Immature natural killer cell (primary cell): ENCODE measurements around the gene SLC46A1. TPM values are rescaled to one million over a fixed set of nuclear protein-coding genes. Genes with fewer than 3 reads are reported as not detected.
"Not testable (repeated sequence)": the region's sequence is repeated elsewhere in the genome, so short reads cannot be mapped to it uniquely, and the experiment has no call there.

ENCODE experiments used
- DNase-seq, 3 donors: peaks; one replicate each; pipeline ENCODE4 v3.0.0; 2022; ENCODE audit warnings: mixed read lengths in 1 of 3
- H3K27ac Mint-ChIP-seq, 6 donors: one replicate each; pipeline ENCODE4 v1.8.0; 2020; ENCODE audit warnings: mixed read lengths in 6 of 6, mild to moderate bottlenecking in 5 of 6, inconsistent platforms in 4 of 6, moderate library complexity in 3 of 6
- H3K27me3 Mint-ChIP-seq, 3 donors: one replicate each; pipeline ENCODE4 v1.8.0; 2020 to 2021; ENCODE audit warnings: low read depth in 3 of 3, mild to moderate bottlenecking in 3 of 3, mixed read lengths in 3 of 3, moderate library complexity in 3 of 3, inconsistent platforms in 1 of 3
- H3K36me3 Mint-ChIP-seq, 3 donors: one replicate each; pipeline ENCODE4 v1.8.0; 2020; ENCODE audit warnings: mixed read lengths in 3 of 3, inconsistent platforms in 2 of 3, mild to moderate bottlenecking in 2 of 3
- H3K4me1 Mint-ChIP-seq, 2 donors: one replicate each; pipeline ENCODE4 v1.8.0; 2020; ENCODE audit warnings: inconsistent platforms in 2 of 2, mild to moderate bottlenecking in 2 of 2, mixed read lengths in 2 of 2, moderate library complexity in 1 of 2
- H3K4me3 Mint-ChIP-seq, 5 donors: one replicate each; pipeline ENCODE4 v1.8.0; 2020; ENCODE audit warnings: mild to moderate bottlenecking in 5 of 5, mixed read lengths in 5 of 5, inconsistent platforms in 3 of 5, moderate library complexity in 3 of 5
- H3K9me3 Mint-ChIP-seq, 6 donors: one replicate each; pipeline ENCODE4 v1.8.0; 2020; ENCODE audit warnings: mild to moderate bottlenecking in 6 of 6, mixed read lengths in 6 of 6, inconsistent platforms in 4 of 6, moderate library complexity in 3 of 6
- polyA plus RNA-seq, 3 donors: library from polyadenylated mRNA; unstranded; fragments of 300-500 nt; fragmentation: Illumina TruSeq; gene quantifications; one replicate each; pipeline ENCODE4 v1.2.3, GENCODE V29; 2021

The SLC46A1 gene
- 1 to 10 TPM in 1 of 3 donors, under 1 TPM in 1, not detected in 1; 0.61 to 1.9 TPM for polyA plus RNA-seq

- DNase-seq, result peak in 2 of 3 donors; percentile 22 to 33
- no peaks in the 10 kb centered on the region for H3K9me3 Mint-ChIP-seq
- peak within 1 kb of the TSS in 1 of 6 donors; percentile 49 for H3K27ac Mint-ChIP-seq
- peaks cover 2 to 14% (median 5%) of the 10 kb centered on the region in 3 donors for H3K27me3 Mint-ChIP-seq
- H3K4me3 Mint-ChIP-seq, result peak within 1 kb of the TSS; percentile 70 to 80 (median 78)
- peaks cover 5 to 9% of the 10 kb centered on the region in 2 donors for H3K4me1 Mint-ChIP-seq
- no peaks in the 10 kb centered on the region for H3K36me3 Mint-ChIP-seq
Observed at GRCh38 chr17:28405632-28406472, at the start of gene SLC46A1. SLC46A1 (minus strand) TSS chr17:28406212; CDS start chr17:28406114, 98 bp downstream.

DNA sequence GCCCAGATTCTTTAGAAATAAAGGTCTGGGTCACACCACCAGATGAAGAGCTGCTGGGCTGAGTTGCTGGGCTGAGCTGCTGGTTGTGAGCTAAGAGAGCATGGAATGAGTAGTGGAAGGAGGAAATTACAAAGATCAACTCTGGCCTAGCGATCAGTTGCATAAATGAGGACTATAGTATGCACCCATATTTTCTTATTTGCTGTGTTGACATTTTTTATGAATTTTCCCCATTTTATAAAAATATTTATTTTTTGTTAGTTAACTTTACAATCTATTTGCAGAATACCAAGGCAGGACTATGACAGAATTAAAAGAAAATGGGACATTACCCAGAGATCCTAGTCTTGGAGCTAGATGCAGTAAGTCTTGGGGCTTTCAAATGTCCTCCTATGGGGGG, 43.8 kb upstream of the SLC46A1 start:
- DNase-seq, result no peak
- Mint-ChIP-seq H3K36me3 (no peaks in the 10 kb centered on the region), H3K27ac (no peak overlapping the region), H3K9me3 (no peaks in the 10 kb centered on the region), H3K4me1 (no peaks in the 10 kb centered on the region), H3K4me3 (no peak overlapping the region), H3K27me3 (peaks cover 2 to 12% (median 9%) of the 10 kb centered on the region in 3 donors)

GRCh38 chr17:28447396-28447760, 41.4 kb upstream of the SLC46A1 start:
- Mint-ChIP-seq H3K9me3 (no peaks in the 10 kb centered on the region), H3K36me3 (no peaks in the 10 kb centered on the region), H3K4me3 (no peak overlapping the region), H3K4me1 (no peaks in the 10 kb centered on the region), H3K27ac (no peak overlapping the region), H3K27me3 (peaks cover 5 to 12% (median 10%) of the 10 kb centered on the region in 3 donors)
- DNase-seq, result no peak

DNA sequence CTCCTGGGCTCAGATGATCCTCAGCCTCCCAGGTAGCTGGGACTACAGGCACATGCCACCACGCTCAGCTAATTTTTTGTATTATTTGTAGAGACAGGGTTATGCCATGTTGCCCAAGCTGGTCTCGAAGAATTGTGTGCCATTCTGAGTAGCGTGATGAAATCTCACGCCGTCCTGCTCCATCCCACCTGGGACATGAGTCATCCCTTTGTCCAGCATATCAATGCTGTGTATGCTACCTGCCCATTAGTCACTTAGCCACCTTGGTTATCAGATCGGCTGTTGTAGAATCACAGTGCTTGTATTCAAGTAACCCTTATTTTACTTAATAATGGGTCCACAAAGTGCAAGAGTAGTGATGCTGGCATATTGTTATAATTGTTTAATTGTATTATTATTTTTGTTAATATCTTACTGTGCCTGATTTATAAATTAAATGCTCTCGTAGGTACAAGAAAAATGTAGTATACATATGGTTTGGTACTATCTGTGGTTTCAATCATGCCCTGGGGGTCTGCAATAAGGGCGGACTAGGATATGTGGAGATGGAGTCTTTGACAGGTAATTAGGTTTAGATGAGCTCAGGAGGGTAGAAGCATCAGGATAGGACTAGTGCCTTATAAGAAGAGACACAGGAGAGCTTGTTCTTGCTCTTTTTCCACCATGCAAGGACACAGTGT, 40.8 kb upstream of the SLC46A1 start:
- H3K27ac Mint-ChIP-seq, result no peak overlapping the region
- DNase-seq, result no peak
- H3K36me3 Mint-ChIP-seq, result no peaks in the 10 kb centered on the region
- H3K27me3 Mint-ChIP-seq, result peaks cover 5 to 12% (median 9%) of the 10 kb centered on the region in 3 donors
- no peaks in the 10 kb centered on the region for H3K9me3 Mint-ChIP-seq
- no peaks in the 10 kb centered on the region for H3K4me1 Mint-ChIP-seq
- no peak overlapping the region for H3K4me3 Mint-ChIP-seq

GRCh38 chr17:28443901-28444638, 38.1 kb upstream of the SLC46A1 start:
- Mint-ChIP-seq H3K4me3 (no peak overlapping the region), H3K4me1 (no peaks in the 10 kb centered on the region), H3K27me3 (peaks cover 5 to 6% (median 5%) of the 10 kb centered on the region in 3 donors), H3K36me3 (no peaks in the 10 kb centered on the region), H3K9me3 (no peaks in the 10 kb centered on the region), H3K27ac (no peak overlapping the region)
- no peak for DNase-seq

DNA sequence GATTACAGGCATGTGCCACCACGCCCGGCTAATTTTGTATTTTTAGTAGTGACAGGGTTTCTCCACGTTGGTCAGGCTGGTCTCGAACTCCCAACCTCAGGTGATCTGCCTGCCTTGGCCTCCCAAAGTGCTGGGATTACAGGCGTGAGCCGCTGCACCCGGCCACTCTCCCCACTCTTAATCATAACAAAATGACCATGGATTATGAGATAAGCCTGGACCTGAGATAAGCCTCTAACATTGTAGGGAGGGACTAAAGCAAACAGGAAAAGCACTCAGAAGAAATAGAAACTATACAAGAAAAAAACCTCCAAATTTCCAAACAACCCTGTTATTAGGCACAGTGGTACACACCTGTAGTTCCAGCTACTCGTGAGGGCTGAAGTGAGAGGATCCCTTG, 28.3 kb upstream of the SLC46A1 start:
- DNase-seq, H3K9me3 Mint-ChIP-seq, H3K36me3 Mint-ChIP-seq, H3K27ac Mint-ChIP-seq, H3K4me1 Mint-ChIP-seq, H3K4me3 Mint-ChIP-seq: not testable (repeated sequence)
- peaks cover 2 to 22% (median 6%) of the 10 kb centered on the region in 3 donors for H3K27me3 Mint-ChIP-seq

- no peak overlapping the region for H3K27ac Mint-ChIP-seq
- H3K9me3 Mint-ChIP-seq, result no peaks in the 10 kb centered on the region
- H3K4me1 Mint-ChIP-seq, result no peaks in the 10 kb centered on the region
- no peak overlapping the region for H3K4me3 Mint-ChIP-seq
- DNase-seq, result no peak
- peaks cover 2 to 20% (median 6%) of the 10 kb centered on the region in 3 donors for H3K27me3 Mint-ChIP-seq
- H3K36me3 Mint-ChIP-seq, result no peaks in the 10 kb centered on the region
Observed at GRCh38 chr17:28433721-28434120, 27.7 kb upstream of the SLC46A1 start.

GRCh38 chr17:28427982-28428381, 22.0 kb upstream of the SLC46A1 start:
- not testable (repeated sequence) for H3K4me1 Mint-ChIP-seq, DNase-seq, H3K36me3 Mint-ChIP-seq, H3K9me3 Mint-ChIP-seq, H3K27ac Mint-ChIP-seq, H3K4me3 Mint-ChIP-seq
- peaks cover 4 to 14% (median 6%) of the 10 kb centered on the region in 3 donors for H3K27me3 Mint-ChIP-seq

DNA sequence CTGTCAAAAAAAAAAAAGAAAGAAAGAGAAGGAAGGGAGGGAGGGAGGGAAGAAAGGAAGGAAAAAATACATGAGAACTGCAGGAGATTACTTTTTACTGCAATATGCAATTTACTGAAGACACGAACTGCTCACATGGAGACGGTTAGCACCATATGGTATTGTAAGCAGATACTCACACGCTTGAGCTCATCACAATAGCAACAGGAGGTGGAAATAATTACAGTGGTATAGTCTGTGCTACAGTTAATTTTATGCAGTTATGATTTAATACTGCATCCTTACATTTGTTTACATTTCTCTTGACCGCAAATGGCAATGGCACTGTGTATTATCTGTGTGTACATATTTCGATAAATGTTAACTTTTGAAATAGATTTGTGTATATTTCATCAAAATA, 21.4 kb upstream of the SLC46A1 start:
- Mint-ChIP-seq H3K4me3 (no peak overlapping the region), H3K36me3 (no peaks in the 10 kb centered on the region), H3K4me1 (no peaks in the 10 kb centered on the region), H3K27me3 (peaks cover 4 to 11% (median 6%) of the 10 kb centered on the region in 3 donors), H3K9me3 (no peaks in the 10 kb centered on the region), H3K27ac (no peak overlapping the region)
- DNase-seq, result no peak

DNA sequence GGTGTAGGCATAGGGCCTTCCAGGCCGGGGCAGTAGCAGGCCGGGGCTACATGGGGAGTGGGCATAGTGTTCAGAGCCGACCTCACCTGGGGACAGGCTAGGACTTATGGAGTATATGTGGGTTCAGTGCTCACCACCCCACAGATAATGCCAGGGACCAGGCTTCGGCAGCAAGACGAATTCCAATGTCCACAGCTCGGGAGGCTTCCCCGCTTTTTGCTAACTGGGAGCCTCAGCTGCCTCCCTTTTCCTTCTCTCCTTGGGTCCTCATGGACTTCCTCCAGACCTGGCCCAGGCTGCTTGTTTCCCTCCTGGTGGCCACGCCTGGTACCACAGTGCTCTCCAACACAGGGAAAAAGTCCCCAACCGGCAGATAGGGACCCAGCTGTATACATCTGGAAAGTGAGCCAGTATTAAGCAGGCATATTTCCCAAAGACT, 20.1 kb upstream of the SLC46A1 start:
- Mint-ChIP-seq H3K4me3 (no peak overlapping the region), H3K36me3 (no peaks in the 10 kb centered on the region), H3K27ac (no peak overlapping the region), H3K4me1 (no peaks in the 10 kb centered on the region), H3K9me3 (no peaks in the 10 kb centered on the region), H3K27me3 (peaks cover 4 to 6% (median 4%) of the 10 kb centered on the region in 3 donors)
- no peak for DNase-seq

DNA sequence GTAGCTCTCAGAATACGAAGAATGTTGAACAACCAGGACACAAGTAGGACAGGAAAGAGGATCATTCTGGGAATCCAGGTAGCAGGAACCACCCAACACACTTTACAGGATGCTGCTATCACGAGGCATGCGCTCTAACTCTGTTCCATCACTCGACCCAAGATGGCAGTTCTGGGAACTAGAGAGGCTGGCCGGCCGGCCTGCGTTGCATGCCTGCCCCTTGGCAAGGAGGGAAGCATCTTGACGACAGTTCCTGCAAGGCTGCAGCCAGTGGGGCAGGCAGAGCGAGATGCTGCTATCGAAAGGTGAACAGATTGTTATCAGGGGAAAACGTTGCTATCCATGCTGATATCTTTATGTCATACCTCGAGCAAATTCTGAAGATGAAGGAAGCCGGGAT, 19.2 kb upstream of the SLC46A1 start:
- no peaks in the 10 kb centered on the region for H3K36me3 Mint-ChIP-seq
- no peaks in the 10 kb centered on the region for H3K4me1 Mint-ChIP-seq
- no peaks in the 10 kb centered on the region for H3K9me3 Mint-ChIP-seq
- peaks cover 2 to 4% (median 3%) of the 10 kb centered on the region in 3 donors for H3K27me3 Mint-ChIP-seq
- DNase-seq, result no peak
- no peak overlapping the region for H3K4me3 Mint-ChIP-seq
- H3K27ac Mint-ChIP-seq, result no peak overlapping the region

- no peaks in the 10 kb centered on the region for H3K36me3 Mint-ChIP-seq
- H3K9me3 Mint-ChIP-seq, result no peaks in the 10 kb centered on the region
- no peak for DNase-seq
- H3K27me3 Mint-ChIP-seq, result peaks cover 0 to 4% (median 1%) of the 10 kb centered on the region in 3 donors
- H3K4me3 Mint-ChIP-seq, result no peak overlapping the region
- no peak overlapping the region for H3K27ac Mint-ChIP-seq
- H3K4me1 Mint-ChIP-seq, result peaks cover 0 to under 1% of the 10 kb centered on the region in 2 donors
Observed at GRCh38 chr17:28421787-28422305, 15.8 kb upstream of the SLC46A1 start.

DNA sequence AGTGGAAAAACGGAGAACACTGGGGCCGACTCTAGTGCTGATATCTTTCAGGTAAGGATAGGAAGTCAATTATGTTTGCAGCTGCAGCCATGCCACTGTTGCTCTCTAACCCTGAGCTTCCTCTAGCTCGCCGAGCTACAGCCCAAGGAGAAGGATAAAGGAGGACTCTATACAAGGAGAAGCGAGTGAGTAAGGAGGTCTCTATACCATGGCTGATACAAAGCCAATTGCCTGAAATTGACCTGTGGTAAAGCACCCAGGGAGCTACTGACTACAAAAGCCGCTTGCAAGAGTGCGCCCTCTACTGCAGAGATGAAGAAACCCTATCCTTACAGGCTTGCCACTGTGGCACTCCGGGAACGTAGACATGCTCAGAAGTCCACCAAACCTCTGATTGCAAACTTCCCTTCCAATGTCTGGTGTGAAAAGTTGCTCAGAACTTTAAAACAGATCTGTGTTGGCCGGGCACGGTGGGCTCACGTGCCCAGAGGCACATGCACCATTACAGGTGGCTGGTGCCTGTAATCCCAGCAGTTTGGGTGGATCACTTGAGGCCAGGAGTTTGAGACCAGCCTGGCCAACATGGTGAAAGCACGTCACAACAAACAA, 10.8 kb upstream of the SLC46A1 start:
- peak overlapping the region in 1 of 5 donors; percentile 33 for H3K4me3 Mint-ChIP-seq
- peaks cover 0 to 7% (median 5%) of the 10 kb centered on the region in 3 donors for H3K27me3 Mint-ChIP-seq
- DNase-seq, result peak; percentile 26 to 44 (median 28)
- no peaks in the 10 kb centered on the region for H3K36me3 Mint-ChIP-seq
- no peaks in the 10 kb centered on the region for H3K9me3 Mint-ChIP-seq
- no peak overlapping the region for H3K27ac Mint-ChIP-seq
- H3K4me1 Mint-ChIP-seq, result peaks cover 0 to 4% of the 10 kb centered on the region in 2 donors
